Measurements from ENCODE around the gene NAA60.
A peak's percentile ranks its signal among the peaks of the same experiment; 100 is the strongest.
"Not testable (repeated sequence)": the region's sequence is repeated elsewhere in the genome, so short reads cannot be mapped to it uniquely, and the experiment has no call there.

NAA60 gene

DNA sequence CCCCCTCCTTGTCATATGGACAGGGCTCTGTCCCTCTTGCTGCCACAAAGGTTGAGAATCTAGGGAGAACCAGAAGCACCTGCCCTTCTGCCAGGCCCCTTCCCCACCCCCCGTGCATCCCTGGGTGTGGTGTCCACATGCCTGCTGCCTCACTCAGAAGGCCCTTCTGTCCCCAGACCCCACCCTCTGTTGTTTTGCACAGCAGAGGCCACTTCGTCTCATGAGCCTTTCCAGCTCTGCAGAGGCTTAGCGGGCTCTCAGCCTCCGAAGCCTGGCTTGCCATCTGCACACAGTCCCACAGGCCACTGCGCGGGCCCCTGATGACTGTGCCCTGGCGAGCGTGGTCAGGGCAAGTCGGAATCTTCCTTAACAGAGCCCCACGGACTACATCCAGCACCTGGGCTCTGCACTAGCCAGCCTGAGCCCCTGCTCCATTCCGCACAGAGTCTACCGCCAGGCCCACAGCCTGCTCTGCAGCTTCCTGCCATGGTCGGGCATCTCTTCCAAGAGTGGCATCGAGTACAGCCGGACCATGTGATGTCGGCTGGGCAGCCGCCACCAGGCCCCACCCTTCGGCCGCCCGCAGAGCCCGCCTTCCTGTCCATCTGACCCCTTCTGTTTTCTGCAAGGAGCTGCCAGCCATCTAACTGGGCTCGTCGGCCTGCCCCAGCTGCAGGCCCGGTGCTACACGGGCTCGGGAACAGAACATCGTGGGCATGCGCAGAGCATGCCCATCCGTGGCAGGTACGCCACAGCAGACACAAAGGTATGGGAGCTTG, 41.0 kb downstream of the NAA60 start:
- no peak for DNase-seq

DNA sequence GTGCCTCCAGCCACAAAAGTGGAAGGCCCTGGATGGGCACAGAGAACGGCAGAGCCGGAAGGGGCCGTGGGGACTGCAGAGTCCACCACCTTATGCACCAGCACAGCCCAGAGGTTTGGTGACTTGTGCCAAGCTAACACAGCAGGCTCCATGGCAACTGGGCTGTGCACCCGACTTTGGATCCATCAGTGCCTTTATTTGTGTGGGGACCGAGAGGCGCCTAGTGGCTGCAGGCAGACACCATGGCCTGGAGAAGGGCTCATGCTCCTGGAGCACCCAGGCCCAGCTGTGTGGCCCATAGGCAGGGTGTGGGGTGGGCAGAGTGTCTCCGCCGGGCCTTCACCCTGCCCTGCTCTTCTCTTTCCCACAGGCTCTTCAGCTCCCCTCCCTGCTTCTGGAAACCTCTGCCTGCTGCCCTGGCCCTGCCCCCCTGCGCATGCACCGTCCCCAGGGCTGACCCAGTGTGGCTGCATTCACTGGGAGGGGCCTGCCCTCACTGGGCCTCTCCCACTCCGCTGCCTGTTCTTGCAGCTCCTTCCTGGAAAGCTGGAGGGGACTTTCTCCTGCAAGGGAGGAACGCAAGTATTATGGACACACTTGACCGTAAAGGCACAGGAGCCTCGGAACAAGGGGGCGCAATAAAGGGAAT, 41.7 kb downstream of the NAA60 start:
- no peak for DNase-seq

DNA sequence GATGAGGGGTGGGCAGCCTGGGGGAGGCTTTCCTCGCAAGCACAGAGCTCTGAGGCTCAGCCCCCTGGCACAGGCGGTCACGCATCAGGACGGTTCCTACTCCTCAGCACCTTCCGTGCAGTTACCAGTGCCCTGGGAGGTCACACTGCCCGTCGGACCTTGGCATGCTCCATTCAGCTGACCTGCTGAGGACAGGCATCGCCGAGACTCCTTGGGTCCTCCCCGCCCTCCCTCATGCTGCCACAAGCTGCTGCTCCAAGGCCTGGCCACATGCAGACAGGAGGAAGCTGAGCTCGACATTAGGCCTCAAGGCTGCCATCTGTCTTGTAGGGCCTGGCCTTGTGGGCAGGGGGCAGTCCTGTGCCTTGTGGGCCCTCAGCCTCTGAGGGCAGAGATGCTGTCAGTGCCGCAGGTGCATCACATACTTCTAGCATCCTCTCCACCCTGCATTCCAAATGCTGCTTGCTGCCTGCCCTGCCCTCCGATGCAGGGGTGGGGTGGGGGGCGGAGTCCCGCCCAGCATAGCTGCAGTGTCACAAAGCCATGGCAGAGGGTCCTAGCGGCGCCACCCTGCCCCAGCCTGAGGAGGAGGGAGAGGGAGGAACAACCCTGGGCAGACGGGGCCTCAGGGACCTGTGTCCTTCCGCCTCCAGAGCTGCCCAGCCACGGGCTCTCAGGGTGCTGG, 42.5 kb downstream of the NAA60 start:
- DNase-seq = no peak

DNA sequence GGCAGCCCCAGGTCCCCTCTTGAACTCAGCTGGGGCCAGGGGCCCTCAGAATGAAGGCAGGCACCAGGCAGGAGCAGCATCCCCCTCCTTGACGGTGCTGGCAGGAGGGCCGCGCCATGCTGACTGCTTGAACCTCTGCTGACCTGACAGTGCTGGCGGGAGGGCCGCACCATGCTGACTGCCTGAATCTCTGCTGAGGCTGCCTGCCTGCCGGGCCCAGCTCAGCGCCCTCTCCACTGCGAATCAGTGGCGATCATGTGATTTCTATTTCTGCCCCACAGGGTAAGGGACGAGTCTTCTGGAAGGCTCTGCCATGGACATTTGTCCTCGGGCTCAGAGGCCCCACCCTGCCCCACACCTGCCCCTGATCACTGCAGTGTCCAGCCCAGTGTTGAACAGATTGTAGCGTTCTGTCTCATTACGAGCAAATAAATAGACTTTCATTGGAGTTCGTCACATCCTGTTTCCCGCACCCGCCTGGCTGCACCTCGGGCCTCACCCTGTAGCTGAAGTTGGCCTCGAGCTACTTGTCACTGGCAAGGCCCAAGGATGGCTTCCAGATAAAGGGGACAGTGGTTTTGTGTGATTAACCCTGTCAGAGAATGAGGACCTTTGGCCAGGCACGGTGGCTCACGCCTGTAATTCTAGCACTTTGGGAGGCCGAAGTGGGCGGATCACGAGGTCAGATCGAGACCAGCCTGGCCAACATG, 43.2 kb downstream of the NAA60 start:
- no peak for DNase-seq

GRCh38 chr16:3487521-3488410, 44.3 kb downstream of the NAA60 start:
- DNase-seq = no peak

DNA sequence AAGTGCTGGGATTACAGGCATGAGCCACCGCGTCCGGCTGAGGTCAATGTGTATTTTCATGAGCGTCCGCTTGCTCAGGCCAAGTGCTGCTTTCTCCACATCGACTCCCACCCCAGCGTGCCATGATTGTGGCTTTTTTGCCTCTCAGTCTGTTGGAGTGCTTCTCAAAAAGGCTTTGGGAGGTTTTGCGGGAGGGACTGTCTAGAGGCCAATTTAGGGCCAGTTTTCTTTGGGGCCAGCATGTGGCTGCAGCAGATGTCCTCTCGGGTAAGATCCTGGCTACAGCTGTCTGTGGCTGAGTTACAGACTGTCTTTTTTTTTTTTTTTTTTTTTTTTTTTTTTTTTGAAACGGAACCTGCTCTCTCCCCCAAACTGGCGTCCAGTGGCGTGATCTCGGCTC, 45.3 kb downstream of the NAA60 start:
- no peak for DNase-seq

- no peak for DNase-seq
These were observed 47.6 kb downstream of the NAA60 start for GRCh38 chr16:3490911-3491629.

DNA sequence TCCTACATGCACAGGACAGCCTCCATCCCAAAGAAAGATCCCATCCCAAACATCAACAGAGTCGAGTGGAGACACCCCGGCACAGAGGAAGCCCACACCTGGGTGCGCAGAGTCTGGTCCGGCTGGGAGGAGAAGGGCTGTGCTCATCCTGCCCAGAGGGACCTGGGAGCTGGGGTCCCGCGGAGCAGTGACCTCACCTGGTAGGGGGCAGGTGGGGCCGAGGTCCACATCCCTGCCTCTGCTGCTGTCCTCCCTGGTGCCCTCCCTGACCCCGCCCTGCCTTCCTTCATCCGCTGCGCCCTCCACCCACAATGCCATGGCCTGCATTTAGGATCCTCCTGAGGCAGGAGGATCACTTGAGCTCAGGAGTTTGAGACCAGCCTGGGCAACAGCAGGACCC, 48.9 kb downstream of the NAA60 start:
- DNase-seq = no peak

GRCh38 chr16:3494386-3494973, 51.0 kb downstream of the NAA60 start:
- no peak for DNase-seq

- DNase-seq = no peak
These were observed 51.7 kb downstream of the NAA60 start, which contains the start of gene C16orf90 for GRCh38 chr16:3495176-3495575. Gene C16orf90 (minus strand): TSS chr16:3495489. CDS start chr16:3495421, 68 bp downstream.

DNA sequence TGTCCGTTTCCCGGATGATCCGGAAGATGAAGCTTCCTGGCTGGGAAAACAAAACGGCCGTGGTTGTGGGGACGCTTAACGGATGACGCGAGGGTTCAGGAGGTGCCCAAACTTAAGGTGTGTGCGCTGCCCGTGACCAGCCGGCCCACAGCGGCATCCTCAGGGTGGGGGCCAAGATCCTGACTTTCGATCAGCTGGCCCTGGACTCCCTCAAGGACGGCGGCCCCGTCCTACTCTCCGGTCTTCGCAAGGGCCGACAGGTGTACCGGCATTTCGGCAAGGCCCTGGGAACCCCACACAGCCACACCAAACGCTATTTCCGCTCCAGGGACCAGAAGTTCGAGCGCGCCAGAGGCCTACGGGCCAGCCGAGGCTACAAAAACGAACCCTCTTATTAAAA, 52.9 kb downstream of the NAA60 start:
- no peak for DNase-seq

DNA sequence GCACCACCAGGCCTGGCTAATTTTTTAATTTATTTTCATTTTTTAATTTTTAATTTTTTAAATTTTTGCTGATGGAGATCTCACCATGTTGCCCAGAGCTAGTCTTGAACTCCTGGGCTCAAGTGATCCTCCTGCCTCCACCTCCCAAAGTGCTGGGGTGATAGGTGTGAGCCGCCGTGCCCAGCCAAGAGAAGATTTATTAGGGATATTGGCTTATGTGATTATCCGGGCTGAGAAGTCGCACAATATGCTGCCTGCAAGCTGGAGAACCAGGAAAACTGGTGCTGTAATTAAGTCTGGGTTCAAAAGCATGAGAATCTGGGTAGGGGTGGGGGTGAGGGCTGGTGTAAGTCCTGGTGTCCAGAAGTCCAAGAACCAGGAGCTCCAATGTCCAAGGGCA, 54.3 kb downstream of the NAA60 start:
- no peak for DNase-seq

DNA sequence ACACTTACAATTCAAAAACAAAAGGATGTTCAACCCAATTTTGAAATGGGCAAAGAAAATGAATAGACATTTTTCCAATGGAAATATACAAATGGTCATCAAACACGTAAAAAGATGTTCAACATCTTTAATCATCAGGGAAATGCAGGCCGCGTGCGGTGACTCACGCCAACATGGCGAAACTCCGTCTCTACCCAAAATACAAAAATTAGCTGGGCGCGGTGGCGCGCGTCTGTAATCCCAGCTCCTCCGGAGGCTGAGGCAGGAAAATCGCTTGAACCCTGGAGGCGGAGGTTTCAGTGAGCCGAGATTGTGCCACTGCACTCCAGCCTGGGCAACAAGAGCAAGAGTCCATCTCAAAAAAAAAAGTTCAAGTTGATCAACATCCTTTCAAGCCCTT, 55.5 kb downstream of the NAA60 start:
- no peak for DNase-seq

- not testable (repeated sequence) for DNase-seq
These were observed 57.9 kb downstream of the NAA60 start for GRCh38 chr16:3501412-3501761.

- no peak for DNase-seq
These were observed 58.4 kb downstream of the NAA60 start for GRCh38 chr16:3501783-3502400.

- DNase-seq = peak; percentile 67
These were observed 60.0 kb downstream of the NAA60 start for GRCh38 chr16:3503523-3503922.

GRCh38 chr16:3508736-3509135, 65.3 kb downstream of the NAA60 start:
- DNase-seq = no peak

GRCh38 chr16:3509470-3509928, 66.0 kb downstream of the NAA60 start:
- peak; percentile 80 for DNase-seq

- DNase-seq = no peak
These were observed 66.9 kb downstream of the NAA60 start for GRCh38 chr16:3510416-3510815.

Data from central memory CD4-positive, alpha-beta T cell (primary cell).